HEK293T (cell line): ENCODE measurements around the gene SLC22A16.

ENCODE experiments used
- CTCF ChIA-PET: fragments of 350-600 bp; formaldehyde crosslinking; extraction: SDS; loops from one replicate; lab custom pipeline; 2021; ENCODE audit warnings: antibody characterized with exemption, inconsistent platforms; lab: Yijun Ruan, JAX
- POLR2A ChIA-PET: fragments of 350-600 bp; formaldehyde crosslinking; extraction: SDS; loops from one replicate; lab custom pipeline; 2020; ENCODE audit warnings: antibody characterized with exemption, inconsistent platforms; lab: Yijun Ruan, JAX
- DNase-seq: peaks from one replicate; pipeline ENCODE4 v3.0.0; 2012; ENCODE audit warnings: mixed read lengths; ENCODE audit errors: extremely low spot score
- ARNT ChIP-seq: fragments of 450-650 bp; IDR thresholded peaks from 2 replicates; pipeline ENCODE4 v1.6.1; 2017; ENCODE audit warnings: mild to moderate bottlenecking
- BHLHE40 ChIP-seq: fragments of 450-650 bp; IDR thresholded peaks from 2 replicates; pipeline ENCODE4 v1.6.1; 2016; ENCODE audit warnings: mild to moderate bottlenecking, moderate library complexity, borderline replicate concordance
- CTBP1 ChIP-seq: fragments of 450-650 bp; IDR thresholded peaks from 2 replicates; pipeline ENCODE4 v1.6.1; 2016; ENCODE audit warnings: borderline replicate concordance
- ELF4 ChIP-seq: fragments of 450-650 bp; IDR thresholded peaks from 2 replicates; pipeline ENCODE4 v1.6.1; 2017; ENCODE audit warnings: antibody characterized with exemption
- FOXA1 ChIP-seq: fragments of 450-650 bp; IDR thresholded peaks from 2 replicates; pipeline ENCODE4 v1.6.1; 2016; ENCODE audit warnings: mild to moderate bottlenecking
- FOXK2 ChIP-seq: fragments of 450-650 bp; IDR thresholded peaks from 2 replicates; pipeline ENCODE4 v1.6.1; 2016; ENCODE audit warnings: mild to moderate bottlenecking
- FOXM1 ChIP-seq: fragments of 450-650 bp; IDR thresholded peaks from 2 replicates; pipeline ENCODE4 v1.6.1; 2017; ENCODE audit warnings: mild to moderate bottlenecking, borderline replicate concordance
- HDGF ChIP-seq: fragments of 450-650 bp; IDR thresholded peaks from 2 replicates; pipeline ENCODE4 v1.6.1; 2017; ENCODE audit warnings: antibody characterized with exemption, borderline replicate concordance
- L3MBTL2 ChIP-seq: fragments of 450-650 bp; conservative IDR thresholded peaks from 2 replicates; pipeline ENCODE4 v1.6.1; 2016; ENCODE audit warnings: mild to moderate bottlenecking
- LEF1 ChIP-seq: fragments of 450-650 bp; IDR thresholded peaks from 2 replicates; pipeline ENCODE4 v1.6.1; 2017; ENCODE audit warnings: mild to moderate bottlenecking, borderline replicate concordance
- NFRKB ChIP-seq: fragments of 450-650 bp; IDR thresholded peaks from 2 replicates; pipeline ENCODE4 v1.6.1; 2016; ENCODE audit warnings: mild to moderate bottlenecking, moderate library complexity
- PKNOX1 ChIP-seq: fragments of 450-650 bp; IDR thresholded peaks from 2 replicates; pipeline ENCODE4 v1.6.1; 2016
- SP1 ChIP-seq: fragments of 450-650 bp; IDR thresholded peaks from 2 replicates; pipeline ENCODE4 v1.6.1; 2017
- SUZ12 ChIP-seq: fragments of 450-650 bp; IDR thresholded peaks from 2 replicates; pipeline ENCODE4 v1.6.1; 2016; ENCODE audit warnings: mild to moderate bottlenecking
- TARDBP ChIP-seq: fragments of 450-650 bp; IDR thresholded peaks from 2 replicates; pipeline ENCODE4 v1.6.1; 2016
- ZNF384 ChIP-seq: fragments of 450-650 bp; IDR thresholded peaks from 2 replicates; pipeline ENCODE4 v1.6.1; 2016

SLC22A16 gene

GRCh38 chr6:110404607-110405006 is 71.8 kb downstream of the SLC22A16 start:
- TF ChIP-seq ARNT (no peak), HDGF (no peak), FOXM1 (no peak), PKNOX1 (peak; percentile 84)
- ChIA-PET CTCF (no interaction called here), POLR2A (no interaction called here)
- no peak for DNase-seq

GRCh38 chr6:110401585-110402176 is 74.7 kb downstream of the SLC22A16 start:
- CTCF ChIA-PET: interaction anchor here (0.6 kb wide), 2 partner anchors 920 to 1541 kb away, joined by 3 to 5 read pairs; no protein-coding TSS in a partner anchor
- no peak for TF ChIP-seq ELF4
- no peak for TF ChIP-seq SUZ12
- TF ChIP-seq ZNF384: no peak
- TF ChIP-seq FOXK2: no peak
- TF ChIP-seq PKNOX1: no peak
- no peak for TF ChIP-seq FOXM1
- no peak for TF ChIP-seq LEF1
- no peak for DNase-seq
- POLR2A ChIA-PET: no interaction called here

GRCh38 chr6:110400208-110400607 is 76.2 kb downstream of the SLC22A16 start:
- CTCF ChIA-PET: no interaction called here
- TF ChIP-seq BHLHE40: no peak

GRCh38 chr6:110399219-110400071 is 77.0 kb downstream of the SLC22A16 start:
- CTCF ChIA-PET: no interaction called here
- POLR2A ChIA-PET: no interaction called here
- TF ChIP-seq SP1 (no peak), NFRKB (no peak), HDGF (no peak), FOXA1 (no peak), ARNT (no peak), TARDBP (no peak), CTBP1 (no peak), FOXM1 (no peak), LEF1 (no peak), ZNF384 (no peak), FOXK2 (no peak), L3MBTL2 (no peak), SUZ12 (no peak), PKNOX1 (no peak), ELF4 (no peak), BHLHE40 (no peak)
- DNase-seq: no peak

More at GRCh38 chr6:110400208-110400607, 76.2 kb downstream of the SLC22A16 start:
- no peak for DNase-seq
- POLR2A ChIA-PET: no interaction called here

GRCh38 chr6:110398778-110399177 is 77.6 kb downstream of the SLC22A16 start:
- DNase-seq: no peak
- CTCF ChIA-PET: no interaction called here
- POLR2A ChIA-PET: no interaction called here
- TF ChIP-seq PKNOX1 (no peak), L3MBTL2 (no peak), SUZ12 (no peak), FOXM1 (no peak), ARNT (no peak), SP1 (no peak), ELF4 (no peak), TARDBP (no peak), BHLHE40 (no peak), NFRKB (no peak)

- ChIA-PET POLR2A (no interaction called here), CTCF (interaction anchor here (0.7 kb wide), 1 partner anchor 344 kb away, joined by 3 read pairs; no protein-coding TSS in a partner anchor)
- TF ChIP-seq FOXM1 (no peak), FOXK2 (no peak), ELF4 (no peak), PKNOX1 (no peak), SUZ12 (no peak)
- DNase-seq: no peak
Measured at GRCh38 chr6:110395221-110395620, 81.2 kb downstream of the SLC22A16 start.
